Pancreas (tissue), 10 donors: Measurements from ENCODE around the gene GRIN3A. TPM values are rescaled to one million over a fixed set of nuclear protein-coding genes. Genes with fewer than 3 reads are reported as not detected.
A peak's percentile ranks its signal among the peaks of the same experiment; 100 is the strongest.

Source experiments
- ATAC-seq, 4 donors: fragments of 200-7000 bp; cut with Tn5 transposase; one replicate each; pipeline versions ENCODE4 v1.8.0 to v1.9.1; 2020; ENCODE audit warnings: mild to moderate bottlenecking in 4 of 4, moderate library complexity in 4 of 4
- DNase-seq, 6 donors: peaks; one replicate each; pipeline ENCODE4 v3.0.0-alpha.2; 2020
- FAIRE-seq: peaks from 2 replicates; lab custom pipeline; 2012; peaks lifted over from hg19 to GRCh38; lab: Jason Lieb, UNC
- H3K27ac ChIP-seq, 4 donors: fragments of 200-600 bp; sonication (generic); 1 replicate in 3 of 4; 2 replicates in 1 of 4; pipeline versions ENCODE4 v1.5.0 to v1.8.0; 2020
- H3K27me3 ChIP-seq, 4 donors: fragments of 200-600 bp; one replicate each; pipeline ENCODE4 v1.8.0; 2021
- H3K36me3 ChIP-seq, 3 donors: fragments of 200-600 bp; sonication (generic) in 1 of 3; one replicate each; pipeline versions ENCODE4 v1.5.0 to v1.8.0; 2020 to 2021
- H3K4me1 ChIP-seq, 3 donors: fragments of 200-600 bp; one replicate each; pipeline ENCODE4 v1.8.0; 2021
- H3K4me3 ChIP-seq, 4 donors: fragments of 200-600 bp; sonication (generic) in 2 of 4; one replicate each; pipeline versions ENCODE4 v1.5.0 to v1.8.0; 2020 to 2021
- H3K9me3 ChIP-seq, 4 donors: fragments of 200-600 bp; one replicate each; pipeline ENCODE4 v1.8.0; 2021
- CTCF ChIP-seq, 4 donors: fragments of 200-600 bp; sonication (generic) in 3 of 4; IDR thresholded peaks; one replicate each; pipeline versions ENCODE4 v1.5.0 to v1.8.0; 2021; ENCODE audit warnings: antibody characterized with exemption in 4 of 4
- WGBS, 2 donors: extraction: QIAGEN DNeasy Blood & Tissue Kit; methylation state at CpG; one replicate each; pipeline ENCODE4 v1.1.7; 2013; 5-methylcytosine and 5-hydroxymethylcytosine counted together
- intact Hi-C, 3 donors: fragments of 100-400 bp; cut with DNase I; formaldehyde crosslinking; loops; one replicate each; pipeline versions ENCODE4 v1.11.1 to v1.14.2; 2022
- polyA plus RNA-seq, 2 donors: library from polyadenylated mRNA; stranded (reverse); fragments of 200-250 nt; gene quantifications; one replicate each; pipeline ENCODE4 v1.2.3, GENCODE V29; 2013
- total RNA-seq, 6 donors: library from RNA; stranded (reverse); fragmentation: NEBNext Ultra II Directional in 4 of 6; extraction: Animal tissue kit (Norgen Biotek cat#: 25700) in 4 of 6; gene quantifications; one replicate each; pipeline versions ENCODE4 v1.2.1 to v1.2.4, GENCODE V29; 2021 to 2023
- donor health status: healthy with polysubstance abuse.
- donor health status: DM: no; HTN: no; CAD: no; lungs with moderate emphysema.
- donor health status: DM: no; HTN: no; CAD: no.
- donor health status: control.
- donor health status: control.
- donor health status: Bipolar disorder and iron deficiency.
- donor health status: DM: yes; HTN: yes; CAD: no.
- donor health status: DM: no; HTN: no; CAD: no.
- donor health status: DM: no; HTN: no; CAD: no.
- donor health status: DM: yes; HTN: yes; CAD: no.

GRIN3A gene
- total and polyA plus RNA-seq, 8 donors: under 0.01 to 0.09 (median 0.05) TPM; not detected in 2

GRCh38 chr9:101604296-101604695 lies 134.2 kb downstream of the GRIN3A start:
- intact Hi-C loops: no loop called here
- FAIRE-seq (no peak), DNase-seq (no peak), ATAC-seq (no peak)
- TF ChIP-seq CTCF (IDR thresholded peaks at IDR 0.05): no peak
- Histone ChIP-seq H3K4me1 (no peaks in the 10 kb centered on the region), H3K4me3 (no peak overlapping the region), H3K9me3 (no peaks in the 10 kb centered on the region), H3K27ac (no peak overlapping the region), H3K27me3 (no peaks in the 10 kb centered on the region), H3K36me3 (no peaks in the 10 kb centered on the region)
- WGBS, 2 donors: 22 to 26% methylated on average over 2 of the region's 2 CpGs

DNA sequence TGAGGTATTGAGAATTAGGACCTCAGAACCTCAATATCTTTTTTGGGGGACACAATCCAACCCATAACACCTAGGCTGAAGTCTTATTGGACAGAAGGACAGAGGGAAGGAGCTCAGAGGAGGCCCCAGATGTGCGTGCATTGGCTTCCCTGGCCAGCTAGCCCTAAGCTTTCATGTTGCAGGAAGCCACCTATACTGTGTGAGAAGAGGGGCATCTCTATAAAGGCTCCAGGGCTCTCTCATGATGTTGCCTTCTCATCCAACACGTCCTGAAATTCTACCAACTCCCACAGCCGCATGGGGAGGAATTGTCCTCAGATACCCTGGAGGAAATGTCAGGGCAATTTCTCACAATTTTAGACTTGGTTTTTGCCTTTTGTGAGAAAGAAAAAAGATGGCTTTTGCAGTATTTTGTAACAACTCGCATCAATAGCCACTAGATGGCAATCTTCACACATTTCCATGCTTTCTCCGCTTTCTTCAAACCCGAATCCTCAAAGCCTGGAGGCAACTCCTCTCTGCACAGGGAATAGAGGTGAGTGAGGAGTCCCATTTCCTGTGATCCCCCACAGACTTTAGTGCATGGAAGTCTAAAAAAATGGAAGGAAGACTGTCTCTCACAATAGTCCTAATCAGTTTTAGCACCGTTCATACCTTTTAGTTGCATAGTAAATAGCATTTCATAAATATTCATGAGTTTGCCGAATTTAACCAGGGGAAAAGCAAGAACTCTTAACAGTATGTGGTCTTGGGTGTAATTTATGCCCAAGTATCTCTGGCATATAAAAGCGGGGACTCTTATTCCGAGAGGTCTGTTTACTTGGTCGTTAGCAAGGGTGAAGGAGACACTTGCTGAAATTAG lies 136.3 kb downstream of the GRIN3A start:
- no peaks in the 10 kb centered on the region for H3K27me3 ChIP-seq
- FAIRE-seq (peak; percentile 32), DNase-seq (peak in 2 of 6 donors; percentile 8 to 21), ATAC-seq (peak in 3 of 4 donors; percentile 84 to 88 (median 86))
- no peak overlapping the region for H3K4me3 ChIP-seq
- WGBS, 2 donors: 16 to 19% methylated on average over 11 of the region's 11 CpGs
- H3K36me3 ChIP-seq: no peaks in the 10 kb centered on the region
- H3K9me3 ChIP-seq: no peaks in the 10 kb centered on the region
- intact Hi-C loops: no loop called here
- peak; percentile 27 to 60 (median 58) for TF ChIP-seq CTCF (IDR thresholded peaks at IDR 0.05)
- H3K27ac ChIP-seq: no peak overlapping the region
- H3K4me1 ChIP-seq: no peaks in the 10 kb centered on the region

- Histone ChIP-seq H3K27ac (no peak within 1 kb of the TSS), H3K36me3 (no peaks in the 10 kb centered on the region), H3K9me3 (no peaks in the 10 kb centered on the region), H3K4me3 (no peak within 1 kb of the TSS), H3K27me3 (no peaks in the 10 kb centered on the region), H3K4me1 (no peaks in the 10 kb centered on the region)
- WGBS, 2 donors: 75 to 83% methylated on average over 19 of the region's 19 CpGs
- intact Hi-C loops: no loop called here
- TF ChIP-seq CTCF (IDR thresholded peaks at IDR 0.05): no peak
- FAIRE-seq (no peak), DNase-seq (peak in 1 of 6 donors; percentile 45), ATAC-seq (no peak)
These were observed 143.7 kb downstream of the GRIN3A start, which contains the start of gene PPP3R2 for GRCh38 chr9:101594796-101595195. PPP3R2 (minus strand) TSS chr9:101594969; CDS start chr9:101594921, 48 bp downstream.

GRCh38 chr9:101593345-101593744 lies 145.1 kb downstream of the GRIN3A start:
- intact Hi-C loops: no loop called here
- no peak overlapping the region for H3K27ac ChIP-seq
- no peaks in the 10 kb centered on the region for H3K36me3 ChIP-seq
- DNase-seq (no peak), ATAC-seq (no peak), FAIRE-seq (no peak)
- H3K4me1 ChIP-seq: no peaks in the 10 kb centered on the region
- WGBS, 2 donors: 54 to 64% methylated on average over 2 of the region's 2 CpGs
- H3K27me3 ChIP-seq: no peaks in the 10 kb centered on the region
- no peak for TF ChIP-seq CTCF (IDR thresholded peaks at IDR 0.05)
- H3K4me3 ChIP-seq: no peak overlapping the region
- H3K9me3 ChIP-seq: no peaks in the 10 kb centered on the region

- no peak for ATAC-seq
- no peaks in the 10 kb centered on the region for H3K36me3 ChIP-seq
- no peaks in the 10 kb centered on the region for H3K9me3 ChIP-seq
- no peaks in the 10 kb centered on the region for H3K27me3 ChIP-seq
- FAIRE-seq: no peak
- no peaks in the 10 kb centered on the region for H3K4me1 ChIP-seq
- TF ChIP-seq CTCF (IDR thresholded peaks at IDR 0.05): no peak
- no peak for DNase-seq
- no peak overlapping the region for H3K4me3 ChIP-seq
- intact Hi-C loops: no loop called here
- no peak overlapping the region for H3K27ac ChIP-seq
These were observed 145.7 kb downstream of the GRIN3A start for GRCh38 chr9:101592788-101593187.
